Progenitor cell of endocrine pancreas (in vitro differentiated cells): ENCODE data around the gene FLNC. TPM values are rescaled to one million over a fixed set of nuclear protein-coding genes. Genes with fewer than 3 reads are reported as not detected.

ENCODE experiments used
- DNase-seq: peaks from one replicate; pipeline ENCODE4 v3.0.0; 2021; ENCODE audit warnings: low spot score; ENCODE audit not compliant: unreplicated experiment
- H3K27ac Mint-ChIP-seq: 2 replicates; pipeline ENCODE4 v1.8.0; 2021; ENCODE audit warnings: mild to moderate bottlenecking, moderate library complexity, mixed read lengths
- H3K27me3 Mint-ChIP-seq: 2 replicates; pipeline ENCODE4 v1.8.0; 2021; ENCODE audit warnings: mixed read lengths
- H3K36me3 Mint-ChIP-seq: 2 replicates; pipeline ENCODE4 v1.8.0; 2022; ENCODE audit warnings: mixed read lengths; ENCODE audit not compliant: insufficient read depth
- H3K4me1 Mint-ChIP-seq: 2 replicates; pipeline ENCODE4 v1.8.0; 2021; ENCODE audit warnings: low read depth, mixed read lengths
- H3K4me3 Mint-ChIP-seq: 2 replicates; pipeline ENCODE4 v1.8.0; 2021; ENCODE audit warnings: low read depth, mild to moderate bottlenecking, moderate library complexity, mixed read lengths
- H3K9me3 Mint-ChIP-seq: 2 replicates; pipeline ENCODE4 v1.8.0; 2021; ENCODE audit warnings: low read depth, mixed read lengths
- CTCF ChIP-seq: fragments of 200-600 bp; sonication (generic); IDR thresholded peaks from one replicate; pipeline ENCODE4 v1.5.0; 2021; ENCODE audit warnings: antibody characterized with exemption, mild to moderate bottlenecking; ENCODE audit not compliant: unreplicated experiment
- total RNA-seq: library from RNA; stranded (reverse); gene quantifications from 2 replicates; pipeline ENCODE4 v1.2.1, GENCODE V29; 2021

Gene FLNC
- total RNA-seq, 1 donor from 2014 or later, result 6.9 TPM

GRCh38 chr7:128895320-128895719 is 65.1 kb downstream of the FLNC start:
- Mint-ChIP-seq H3K4me3 (no peak overlapping the region), H3K4me1 (no peaks in the 10 kb centered on the region), H3K27ac (no peak overlapping the region), H3K36me3 (peaks cover 6% of the 10 kb centered on the region), H3K9me3 (peaks cover 4% of the 10 kb centered on the region), H3K27me3 (peaks cover 3% of the 10 kb centered on the region)
- no peak for DNase-seq
- no peak for TF ChIP-seq CTCF

GRCh38 chr7:128899392-128899791 is 69.2 kb downstream of the FLNC start:
- no peak for DNase-seq
- no peak overlapping the region for H3K27ac Mint-ChIP-seq
- peaks cover 8% of the 10 kb centered on the region for H3K9me3 Mint-ChIP-seq
- no peaks in the 10 kb centered on the region for H3K27me3 Mint-ChIP-seq
- no peak for TF ChIP-seq CTCF
- peaks cover 16% of the 10 kb centered on the region for H3K36me3 Mint-ChIP-seq
- H3K4me3 Mint-ChIP-seq, result no peak overlapping the region
- no peaks in the 10 kb centered on the region for H3K4me1 Mint-ChIP-seq

GRCh38 chr7:128900237-128900636 is 70.0 kb downstream of the FLNC start:
- TF ChIP-seq CTCF, result no peak
- no peaks in the 10 kb centered on the region for H3K4me1 Mint-ChIP-seq
- peaks cover 16% of the 10 kb centered on the region for H3K36me3 Mint-ChIP-seq
- H3K4me3 Mint-ChIP-seq, result no peak overlapping the region
- H3K27me3 Mint-ChIP-seq, result no peaks in the 10 kb centered on the region
- H3K27ac Mint-ChIP-seq, result no peak overlapping the region
- peaks cover 8% of the 10 kb centered on the region for H3K9me3 Mint-ChIP-seq
- no peak for DNase-seq

GRCh38 chr7:128902761-128903585 is 72.8 kb downstream of the FLNC start:
- H3K36me3 Mint-ChIP-seq, result peaks cover 14% of the 10 kb centered on the region
- no peak overlapping the region for H3K4me3 Mint-ChIP-seq
- no peak for TF ChIP-seq CTCF
- no peaks in the 10 kb centered on the region for H3K4me1 Mint-ChIP-seq
- DNase-seq, result no peak
- H3K27ac Mint-ChIP-seq, result no peak overlapping the region
- peaks cover 8% of the 10 kb centered on the region for H3K9me3 Mint-ChIP-seq
- no peaks in the 10 kb centered on the region for H3K27me3 Mint-ChIP-seq

- TF ChIP-seq CTCF, result no peak
- Mint-ChIP-seq H3K27ac (no peak overlapping the region), H3K4me3 (no peak overlapping the region), H3K4me1 (no peaks in the 10 kb centered on the region), H3K36me3 (peaks cover 11% of the 10 kb centered on the region), H3K27me3 (no peaks in the 10 kb centered on the region), H3K9me3 (peaks cover 4% of the 10 kb centered on the region)
- no peak for DNase-seq
Observed at GRCh38 chr7:128903621-128904361, 73.6 kb downstream of the FLNC start.
